Erythroblast (primary cell): ENCODE measurements around the gene MRPL34.

Experiments used
- GATA1 ChIP-seq: IDR thresholded peaks from 2 replicates; pipeline ENCODE4 v1.6.1; 2011; ENCODE audit warnings: low read depth, mild to moderate bottlenecking, control low read depth, low read length, moderate library complexity
- POLR2A ChIP-seq: IDR thresholded peaks from 2 replicates; pipeline ENCODE4 v1.6.1; 2011; ENCODE audit warnings: mild to moderate bottlenecking, low read length

GRCh38 chr19:17266589-17266974 lies 39.1 kb upstream of the MRPL34 start:
- TF ChIP-seq POLR2A (no peak), GATA1 (no peak)
